D721Med (cell line): ENCODE measurements around the gene CHAD.

Experiments used
- DNase-seq: peaks from one replicate; pipeline ENCODE4 v3.0.0; 2011; ENCODE audit warnings: low spot score; ENCODE audit not compliant: insufficient read length
- FAIRE-seq: peaks from 2 replicates; lab custom pipeline; 2011; peaks lifted over from hg19 to GRCh38; lab: Jason Lieb, UNC
- CTCF ChIP-seq: IDR thresholded peaks from 2 replicates; pipeline ENCODE4 v1.5.1; 2012; ENCODE audit warnings: mild to moderate bottlenecking, control low read depth; ENCODE audit not compliant: insufficient read depth; ENCODE audit errors: missing control alignments

CHAD gene

GRCh38 chr17:50492214-50492613 is 23.5 kb upstream of the CHAD start:
- no peak for FAIRE-seq
- no peak for DNase-seq
- TF ChIP-seq CTCF = no peak

- FAIRE-seq (no peak), DNase-seq (no peak)
- TF ChIP-seq CTCF = no peak
Observed at GRCh38 chr17:50491505-50491904, 22.8 kb upstream of the CHAD start.

GRCh38 chr17:50488880-50489279 is 20.2 kb upstream of the CHAD start:
- no peak for TF ChIP-seq CTCF
- FAIRE-seq (no peak), DNase-seq (no peak)

GRCh38 chr17:50487213-50488096 is 18.8 kb upstream of the CHAD start:
- DNase-seq = no peak
- FAIRE-seq = no peak
- no peak for TF ChIP-seq CTCF

GRCh38 chr17:50484386-50485155 is 15.9 kb upstream of the CHAD start:
- TF ChIP-seq CTCF = no peak
- FAIRE-seq (no peak), DNase-seq (no peak)

- FAIRE-seq (no peak), DNase-seq (no peak)
- no peak for TF ChIP-seq CTCF
Observed at GRCh38 chr17:50483266-50483665, 14.6 kb upstream of the CHAD start.

- FAIRE-seq (no peak), DNase-seq (peak; percentile 80)
- TF ChIP-seq CTCF = peak; percentile 98
Observed at GRCh38 chr17:50482516-50482915, 13.8 kb upstream of the CHAD start.
